K562 (cell line): ENCODE measurements around the gene NOCT. TPM values are rescaled to one million over a fixed set of nuclear protein-coding genes. Genes with fewer than 3 reads are reported as not detected.

ENCODE experiments used
- ATAC-seq: fragments of 200-7000 bp; cut with Tn5 transposase; 3 replicates; pipeline ENCODE4 v1.9.1; 2020; ENCODE audit warnings: moderate library complexity
- BruUV-seq: library from RNA; stranded (reverse); fragments of 400-500 nt; replicated peaks from 2 replicates; lab custom pipeline; 2021; lab: Mats Ljungman, UMichigan
- CTCF ChIA-PET: fragments of 300-600 bp; formaldehyde crosslinking; extraction: SDS; loops from one replicate; lab custom pipeline; 2021; ENCODE audit warnings: low intra/inter-chr PET ratio; lab: Yijun Ruan, JAX
- POLR2A ChIA-PET: fragments of 300-600, 350-650 bp; sonication (Branson Sonifier 250); formaldehyde crosslinking; extraction: SDS; loops from one replicate; lab custom pipeline; 2021; ENCODE audit warnings: antibody characterized with exemption, inconsistent platforms; lab: Yijun Ruan, JAX
- DNase-seq, 4 experiments: peaks; one replicate each; pipeline versions ENCODE4 v3.0.0 to v3.0.0-alpha.2; 2011 to 2018; ENCODE audit warnings: low spot score in 3 of 4, mixed read lengths in 3 of 4; ENCODE audit errors: extremely low read depth in 1 of 4
- FAIRE-seq: peaks from 2 replicates; lab custom pipeline; 2011; peaks lifted over from hg19 to GRCh38; lab: Jason Lieb, UNC
- H2AFZ ChIP-seq: 2 replicates; pipeline ENCODE4 v1.6.0; 2011; ENCODE audit warnings: low read depth, low read length, control low read depth, inconsistent platforms
- H3K27ac ChIP-seq: fragments of 200-600 bp; 3 replicates; pipeline ENCODE4 v1.8.0; 2011; ENCODE audit warnings: low read depth, mild to moderate bottlenecking, control low read depth, inconsistent platforms, low read length, moderate library complexity, mixed read lengths; ENCODE audit errors: extremely low read depth
- H3K27me3 ChIP-seq, 2 experiments: fragments of 300-600 bp in 1 of 2; 2 replicates in 1 of 2; 3 replicates in 1 of 2; pipeline versions ENCODE4 v1.6.0 to v1.8.0; 2011; ENCODE audit warnings: inconsistent platforms in 2 of 2, low read length in 2 of 2, mild to moderate bottlenecking in 1 of 2, mixed read lengths in 1 of 2, moderate library complexity in 1 of 2; ENCODE audit not compliant: control insufficient read depth in 2 of 2, insufficient read depth in 2 of 2
- H3K36me3 ChIP-seq: fragments of 300-600 bp; 3 replicates; pipeline ENCODE4 v1.8.0; 2011; ENCODE audit warnings: mild to moderate bottlenecking, low read length, inconsistent platforms; ENCODE audit not compliant: control insufficient read depth, insufficient read depth
- H3K4me1 ChIP-seq, 2 experiments: fragments of 200-600 bp in 1 of 2; replicated peaks in 1 of 2; 2 replicates in 1 of 2; 3 replicates in 1 of 2; pipeline versions ENCODE4 v1.5.1 to v1.8.0; 2011; ENCODE audit warnings: inconsistent platforms in 2 of 2, low read length in 2 of 2, mild to moderate bottlenecking in 1 of 2, mixed read lengths in 1 of 2, moderate library complexity in 1 of 2; ENCODE audit not compliant: control insufficient read depth in 2 of 2, insufficient read depth in 2 of 2
- H3K4me2 ChIP-seq: 2 replicates; pipeline ENCODE4 v1.6.1; 2011; ENCODE audit warnings: low read length, control low read depth, inconsistent platforms, mixed read lengths; ENCODE audit not compliant: insufficient read depth
- H3K4me3 ChIP-seq: fragments of 200-600 bp; sonication (generic), shearing (Covaris generic); 2 replicates; pipeline ENCODE4 v1.5.1; 2016; ENCODE audit warnings: control low read depth, inconsistent platforms
- H3K79me2 ChIP-seq: fragments of 200-600 bp; 3 replicates; pipeline ENCODE4 v1.8.0; 2011; ENCODE audit warnings: low read length, inconsistent platforms; ENCODE audit not compliant: control insufficient read depth, insufficient read depth
- H3K9ac ChIP-seq, 2 experiments: 2 replicates each; pipeline versions ENCODE4 v1.6.0 to v1.6.1; 2011; ENCODE audit warnings: low read depth in 2 of 2, low read length in 2 of 2, control low read depth in 1 of 2, inconsistent platforms in 1 of 2, mild to moderate bottlenecking in 1 of 2, mixed read lengths in 1 of 2; ENCODE audit not compliant: insufficient read depth in 1 of 2
- H3K9me1 ChIP-seq: one replicate; pipeline ENCODE4 v1.6.0; 2011; ENCODE audit warnings: inconsistent platforms, mild to moderate bottlenecking, low read length, moderate library complexity; ENCODE audit not compliant: control insufficient read depth, insufficient read depth
- H3K9me3 ChIP-seq: replicated peaks from 2 replicates; pipeline ENCODE4 v1.5.1; 2011; ENCODE audit warnings: low read depth, low read length, inconsistent platforms; ENCODE audit not compliant: control insufficient read depth, insufficient read depth
- H4K20me1 ChIP-seq: replicated peaks from 2 replicates; pipeline ENCODE4 v1.6.1; 2011; ENCODE audit warnings: low read length, inconsistent platforms, mixed read lengths; ENCODE audit not compliant: control insufficient read depth, insufficient read depth
- ESRRA ChIP-seq: fragments of 450-650 bp; IDR thresholded peaks from 2 replicates; pipeline ENCODE4 v1.6.1; 2014; ENCODE audit warnings: low read depth, mild to moderate bottlenecking, moderate library complexity, borderline replicate concordance
- FOSL1 ChIP-seq: fragments of 200-800 bp; sonication (Bioruptor generic); conservative IDR thresholded peaks from 2 replicates; pipeline ENCODE4 v1.6.1; 2016; ENCODE audit warnings: missing genetic modification characterization, missing compliant biosample characterization
- RBM25 ChIP-seq: fragments of 200-400 bp; formaldehyde crosslinking; IDR thresholded peaks from 2 replicates; pipeline ENCODE4 v1.6.1; 2018; ENCODE audit warnings: low read length, low read depth, moderate library complexity; ENCODE audit not compliant: severe bottlenecking
- TEAD4 ChIP-seq, 2 experiments: sonication (generic) in 1 of 2; formaldehyde crosslinking in 1 of 2; IDR thresholded peaks; 2 replicates each; pipeline versions ENCODE4 v1.6.1 to v1.8.0; 2012 to 2022; ENCODE audit warnings: borderline replicate concordance in 1 of 2, inconsistent platforms in 1 of 2, low read length in 1 of 2, mild to moderate bottlenecking in 1 of 2, missing genetic modification reagents in 1 of 2
- ZNF121 ChIP-seq: sonication (generic); formaldehyde crosslinking; conservative IDR thresholded peaks from 2 replicates; pipeline ENCODE4 v1.8.0; 2022; ENCODE audit warnings: missing genetic modification reagents
- ZNF134 ChIP-seq: fragments of 250-450 bp; sonication (Bioruptor Pico); conservative IDR thresholded peaks from 2 replicates; pipeline ENCODE4 v1.4.0; 2020
- ZNF584 ChIP-seq: fragments of 200-800 bp; sonication (Bioruptor generic); IDR thresholded peaks from 2 replicates; pipeline ENCODE4 v1.6.1; 2016; ENCODE audit warnings: low read depth, mild to moderate bottlenecking, missing genetic modification characterization, missing compliant biosample characterization
- WGBS: fragments of 100-300 bp; shearing (Covaris generic); methylation state at CpG from one replicate; pipeline ENCODE4 v1.1.6; 2016; ENCODE audit warnings: low coverage, mixed read lengths; ENCODE audit not compliant: insufficient coverage; ENCODE audit errors: missing lambda C conversion rate; 5-methylcytosine and 5-hydroxymethylcytosine counted together
- in situ Hi-C: fragments of 300-500 bp; cut with MboI; formaldehyde crosslinking; loops from 4 replicates; pipeline ENCODE4 v1.15.0; 2018; ENCODE audit warnings: inconsistent platforms, mixed read lengths
- intact Hi-C: fragments of 100-400 bp; cut with micrococcal nuclease; formaldehyde crosslinking; loops from 2 replicates; pipeline ENCODE4 v1.14.2; 2022
- polyA plus RNA-seq, 8 experiments: library from polyadenylated mRNA; depleted of rRNA in 4 of 8; stranded (reverse) in 5 of 8; unstranded in 3 of 8; fragments of >200 nt; fragmentation: Nextera tagmentation in 2 of 8; fragmentation: Illumina TruSeq in 1 of 8; extraction: Ambion mirVana in 2 of 8; extraction: Trizol in 1 of 8; gene quantifications; 2 replicates each; pipeline versions ENCODE4 v1.2.1 to v1.2.3, GENCODE V29; 2011 to 2014; ENCODE audit warnings: inconsistent platforms in 1 of 8, missing spikeins in 1 of 8
- total RNA-seq, 7 experiments: library from RNA; depleted of rRNA in 6 of 7; stranded (reverse); fragments of >200 nt in 6 of 7; fragmentation: Illumina TruSeq in 2 of 7; extraction: Trizol in 2 of 7; gene quantifications; 2 replicates each; pipeline versions ENCODE4 v1.2.1 to v1.2.3, GENCODE V29; 2011 to 2021; ENCODE audit warnings: low replicate concordance in 1 of 7

NOCT gene
- total and polyA plus RNA-seq, 9 of the 15 experiments (the other 6 are each of a cell fraction or from before 2014, with no cell fraction given), result 1.3 to 20.2 (median 11.1) TPM

DNA sequence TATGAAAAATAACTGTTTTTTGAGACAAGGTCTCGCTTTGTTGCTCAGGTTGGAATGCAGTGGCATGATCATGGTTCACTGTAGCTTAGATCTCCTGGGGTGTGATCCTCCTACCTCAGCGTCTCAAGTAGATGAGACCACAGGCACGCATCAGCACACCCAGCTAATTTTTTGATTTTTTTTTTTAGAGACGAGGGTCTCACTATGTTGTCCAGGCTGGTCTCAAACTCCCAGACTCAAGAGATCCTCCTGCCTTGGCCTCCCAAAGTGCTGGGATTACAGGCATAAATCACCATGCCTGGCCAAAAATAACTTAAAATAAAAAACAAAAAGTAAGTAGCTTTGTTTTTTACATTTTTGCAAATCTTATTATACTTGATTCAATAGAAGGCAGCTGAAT lies 63.3 kb downstream of the NOCT start:
- WGBS, result 82% methylated on average over 4 of the region's 4 CpGs
- no peaks in the 10 kb centered on the region for H3K9me1 ChIP-seq
- no peak overlapping the region for H3K4me3 ChIP-seq
- ChIA-PET CTCF (no interaction called here), POLR2A (interaction anchor here (0.6 to 1.9 kb wide), 5 partner anchors 21 to 222 kb away, joined by 3 to 4 read pairs (median 3); partner anchors contain the start of gene NAA15)
- TF ChIP-seq FOSL1 (tag) (no peak), RBM25 (peak; percentile 31), ZNF134 (CRISPR knock-in tag) (no peak), ESRRA (no peak), ZNF121 (peak; percentile 89), ZNF584 (CRISPR knock-in tag) (no peak), TEAD4 (IDR thresholded peaks at IDR 0.05; ENCODE audit: low read length) (no peak), TEAD4 (CRISPR knock-in tag; IDR thresholded peaks at IDR 0.05; ENCODE audit: borderline replicate concordance) (no peak)
- peaks cover 98% of the 10 kb centered on the region for H3K79me2 ChIP-seq
- no peak overlapping the region for H3K27ac ChIP-seq
- no peak for ATAC-seq
- peaks cover 0 to 5% of the 10 kb centered on the region in 2 experiments; a peak in 1 of 5 replicates for H3K4me1 ChIP-seq
- no peak for DNase-seq
- no peaks in the 10 kb centered on the region for H3K9me3 ChIP-seq
- no TSS peak for BruUV-seq
- H3K4me2 ChIP-seq, result no peak overlapping the region
- peaks cover 21% of the 10 kb centered on the region; the same call in 2 of the 3 replicates for H3K36me3 ChIP-seq
- intact Hi-C loops, result no loop called here
- in situ Hi-C loops, result no loop called here
- no peak for FAIRE-seq
- no peak overlapping the region for H3K9ac ChIP-seq
- 0 out of 2 replicates have a peak, but pooled peaks cover 4% of the 10 kb centered on the region for H4K20me1 ChIP-seq
- H2AFZ ChIP-seq, result no peak overlapping the region
- H3K27me3 ChIP-seq, result no peaks in the 10 kb centered on the region
